Liver (tissue), 9 donors: Measurements from ENCODE around the gene PAX5. TPM values are rescaled to one million over a fixed set of nuclear protein-coding genes. Genes with fewer than 3 reads are reported as not detected.

Experiments
- DNase-seq: peaks from one replicate; pipeline ENCODE4 v3.0.0-alpha.2; 2017; ENCODE audit warnings: low spot score
- H3K27ac ChIP-seq, 2 donors: one replicate each; pipeline ENCODE4 v1.7.0; 2013; ENCODE audit warnings: inconsistent platforms in 2 of 2, low read length in 2 of 2, control low read depth in 1 of 2, low read depth in 1 of 2, mild to moderate bottlenecking in 1 of 2
- H3K27me3 ChIP-seq, 4 donors: one replicate each; pipeline versions ENCODE4 v1.6.1 to v1.7.0; 2013; ENCODE audit warnings: low read length in 3 of 4, inconsistent platforms in 1 of 4, mild to moderate bottlenecking in 1 of 4, moderate library complexity in 1 of 4; ENCODE audit not compliant: control insufficient read depth in 4 of 4, insufficient read depth in 4 of 4
- H3K36me3 ChIP-seq, 4 donors: one replicate each; pipeline versions ENCODE4 v1.6.1 to v1.7.0; 2013; ENCODE audit warnings: low read length in 3 of 4, mild to moderate bottlenecking in 3 of 4, low read depth in 1 of 4, moderate library complexity in 1 of 4; ENCODE audit not compliant: control insufficient read depth in 4 of 4, insufficient read depth in 3 of 4
- H3K4me1 ChIP-seq, 4 donors: one replicate each; pipeline versions ENCODE4 v1.6.1 to v1.7.0; 2013; ENCODE audit warnings: low read length in 3 of 4, mild to moderate bottlenecking in 3 of 4, moderate library complexity in 1 of 4; ENCODE audit not compliant: control insufficient read depth in 4 of 4, insufficient read depth in 4 of 4
- H3K4me3 ChIP-seq, 3 donors: one replicate each; pipeline versions ENCODE4 v1.6.1 to v1.7.0; 2013; ENCODE audit warnings: low read length in 3 of 3, control low read depth in 1 of 3, low read depth in 1 of 3, mild to moderate bottlenecking in 1 of 3
- H3K9ac ChIP-seq, 2 donors: one replicate each; pipeline ENCODE4 v1.7.0; 2013; ENCODE audit warnings: low read length in 2 of 2, mild to moderate bottlenecking in 2 of 2, moderate library complexity in 2 of 2, control low read depth in 1 of 2, low read depth in 1 of 2
- H3K9me3 ChIP-seq, 4 donors: one replicate each; pipeline versions ENCODE4 v1.6.1 to v1.7.0; 2013; ENCODE audit warnings: low read length in 3 of 4; ENCODE audit not compliant: control insufficient read depth in 4 of 4
- ATF3 ChIP-seq: IDR thresholded peaks from 2 replicates; pipeline ENCODE4 v1.6.1; 2016; ENCODE audit warnings: antibody characterized with exemption
- CTCF ChIP-seq: fragments of 150-350 bp; IDR thresholded peaks from 2 replicates; pipeline ENCODE4 v1.5.1; 2017; ENCODE audit warnings: improper control_type of control experiment, low read depth, low read length; ENCODE audit not compliant: missing input control
- EGR1 ChIP-seq, 2 donors: IDR thresholded peaks; 2 replicates each; pipeline ENCODE4 v1.6.1; 2016 to 2018; ENCODE audit warnings: antibody characterized with exemption in 2 of 2, low read depth in 2 of 2
- FOXA1 ChIP-seq: IDR thresholded peaks from 2 replicates; pipeline ENCODE4 v1.6.1; 2016; ENCODE audit warnings: antibody characterized with exemption
- FOXA2 ChIP-seq: IDR thresholded peaks from 2 replicates; pipeline ENCODE4 v1.6.1; 2016; ENCODE audit warnings: antibody characterized with exemption
- GABPA ChIP-seq, 2 donors: IDR thresholded peaks in 1 of 2; conservative IDR thresholded peaks in 1 of 2; 2 replicates each; pipeline ENCODE4 v1.6.1; 2016; ENCODE audit warnings: antibody characterized with exemption in 2 of 2, mild to moderate bottlenecking in 1 of 2, moderate library complexity in 1 of 2
- HNF4A ChIP-seq, 2 donors: conservative IDR thresholded peaks; 2 replicates each; pipeline ENCODE4 v1.6.1; 2016; ENCODE audit warnings: antibody characterized with exemption in 2 of 2, mild to moderate bottlenecking in 2 of 2
- HNF4G ChIP-seq: IDR thresholded peaks from 2 replicates; pipeline ENCODE4 v1.6.1; 2016; ENCODE audit warnings: antibody characterized with exemption
- JUND ChIP-seq, 2 donors: IDR thresholded peaks; 2 replicates each; pipeline ENCODE4 v1.6.1; 2016; ENCODE audit warnings: antibody characterized with exemption in 2 of 2
- MAX ChIP-seq: IDR thresholded peaks from 2 replicates; pipeline ENCODE4 v1.6.1; 2016; ENCODE audit warnings: antibody characterized with exemption
- NR2F2 ChIP-seq: IDR thresholded peaks from 2 replicates; pipeline ENCODE4 v1.6.1; 2016; ENCODE audit warnings: antibody characterized with exemption
- RAD21 ChIP-seq, 2 donors: IDR thresholded peaks; 2 replicates each; pipeline ENCODE4 v1.6.1; 2016; ENCODE audit warnings: antibody characterized with exemption in 2 of 2, mild to moderate bottlenecking in 2 of 2
- REST ChIP-seq: IDR thresholded peaks from 2 replicates; pipeline ENCODE4 v1.6.1; 2016; ENCODE audit warnings: antibody characterized with exemption, mild to moderate bottlenecking
- RXRA ChIP-seq, 2 donors: IDR thresholded peaks; 2 replicates each; pipeline ENCODE4 v1.6.1; 2017 to 2018; ENCODE audit warnings: antibody characterized with exemption in 2 of 2, mild to moderate bottlenecking in 1 of 2
- SP1 ChIP-seq: IDR thresholded peaks from 2 replicates; pipeline ENCODE4 v1.6.1; 2018; ENCODE audit warnings: antibody characterized with exemption, mild to moderate bottlenecking
- TAF1 ChIP-seq: conservative IDR thresholded peaks from 2 replicates; pipeline ENCODE4 v1.6.1; 2016; ENCODE audit warnings: antibody characterized with exemption, mild to moderate bottlenecking
- YY1 ChIP-seq: IDR thresholded peaks from 2 replicates; pipeline ENCODE4 v1.6.1; 2016; ENCODE audit warnings: antibody characterized with exemption, mild to moderate bottlenecking
- ZBTB33 ChIP-seq: IDR thresholded peaks from 2 replicates; pipeline ENCODE4 v1.6.1; 2016; ENCODE audit warnings: antibody characterized with exemption
- WGBS: extraction: QIAGEN DNeasy Blood & Tissue Kit; methylation state at CpG from one replicate; pipeline ENCODE4 v1.1.7; 2013; 5-methylcytosine and 5-hydroxymethylcytosine counted together
- polyA plus RNA-seq, 2 donors: library from polyadenylated mRNA; stranded (reverse) in 1 of 2; unstranded in 1 of 2; fragments of 200-250 nt in 1 of 2; fragments of >200 nt in 1 of 2; fragmentation: Nextera tagmentation in 1 of 2; extraction: Ambion mirVana in 1 of 2; gene quantifications; one replicate each; pipeline versions ENCODE4 v1.2.1 to v1.2.3, GENCODE V29; 2013 to 2015
- total RNA-seq, 2 donors: library from RNA; depleted of rRNA; stranded (reverse); fragments of >200 nt; gene quantifications; one replicate each; pipeline ENCODE4 v1.2.3, GENCODE V29; 2014
- donor health status: healthy.
- donor health status: healthy.
- donor health status: healthy.
- donor health status: healthy.
- donor health status: healthy.

Gene PAX5
- total and polyA plus RNA-seq, 4 donors: 0.05 to 2.7 (median 0.11) TPM

- no peak overlapping the region for H3K27ac ChIP-seq
- DNase-seq: no peak
Measured at GRCh38 chr9:36842560-36843530, 191.2 kb downstream of the PAX5 start.

GRCh38 chr9:36840898-36841536 lies 193.1 kb downstream of the PAX5 start:
- Histone ChIP-seq H3K4me3 (no peak overlapping the region), H3K27ac (peak overlapping the region in 1 of 2 donors; percentile 45), H3K9ac (no peak overlapping the region), H3K4me1 (peaks cover 9 to 35% (median 23%) of the 10 kb centered on the region in 4 donors), H3K9me3 (no peaks in the 10 kb centered on the region), H3K27me3 (no peaks in the 10 kb centered on the region), H3K36me3 (no peaks in the 10 kb centered on the region)
- no peak for DNase-seq
- 66% methylated on average over 2 of the region's 2 CpGs for WGBS
- TF ChIP-seq CTCF: peak; percentile 12
- no peak for TF ChIP-seq ZBTB33
- no peak for TF ChIP-seq TAF1
- TF ChIP-seq YY1: no peak
- no peak for TF ChIP-seq ATF3
- no peak for TF ChIP-seq EGR1 (IDR thresholded peaks at IDR 0.05; ENCODE audit: low read depth in 2 of 2)
- no peak for TF ChIP-seq GABPA (IDR thresholded peaks at IDR 0.05 in 1 of 2, conservative IDR thresholded peaks at IDR 0.05 in 1 of 2)
- TF ChIP-seq FOXA2: no peak
- TF ChIP-seq SP1: peak; percentile 48
- TF ChIP-seq REST: no peak
- peak; percentile 33 to 68 for TF ChIP-seq HNF4A (conservative IDR thresholded peaks at IDR 0.05)
- no peak for TF ChIP-seq NR2F2
- TF ChIP-seq RAD21 (IDR thresholded peaks at IDR 0.05): no peak
- no peak for TF ChIP-seq FOXA1
- peak; percentile 45 to 77 for TF ChIP-seq RXRA (IDR thresholded peaks at IDR 0.05)
- TF ChIP-seq JUND (IDR thresholded peaks at IDR 0.05): no peak
- TF ChIP-seq HNF4G: no peak
- no peak for TF ChIP-seq MAX

More at GRCh38 chr9:36842560-36843530, 191.2 kb downstream of the PAX5 start:
- Histone ChIP-seq H3K27me3 (no peaks in the 10 kb centered on the region), H3K9me3 (no peaks in the 10 kb centered on the region), H3K36me3 (no peaks in the 10 kb centered on the region), H3K4me3 (no peak overlapping the region), H3K9ac (no peak overlapping the region), H3K4me1 (peaks cover 9 to 34% (median 23%) of the 10 kb centered on the region in 4 donors)
- 90% methylated on average over 28 of the region's 28 CpGs for WGBS
- TF ChIP-seq HNF4G (no peak), NR2F2 (no peak), FOXA2 (no peak), EGR1 (IDR thresholded peaks at IDR 0.05; ENCODE audit: low read depth in 2 of 2) (no peak), SP1 (no peak), RXRA (IDR thresholded peaks at IDR 0.05) (no peak), YY1 (no peak)
